Activated CD4-positive, alpha-beta memory T cell treated with anti-CD3 and anti-CD28 coated beads, Interleukin-2, amount 10 ng/mL, durations not matched to agents 7 days and 5 days (primary cell): ENCODE data around the gene ANXA2R. TPM values are rescaled to one million over a fixed set of nuclear protein-coding genes. Genes with fewer than 3 reads are reported as not detected.

Experiments
- CTCF ChIA-PET: fragments of 350-600 bp; sonication (Branson Sonifier 250); formaldehyde crosslinking; loops from one replicate; lab custom pipeline; 2021; ENCODE audit warnings: antibody characterized with exemption, inconsistent platforms; lab: Charles Lee
- POLR2A ChIA-PET: fragments of 350-600 bp; sonication (Branson Sonifier 250); formaldehyde crosslinking; loops from one replicate; lab custom pipeline; 2021; ENCODE audit warnings: antibody characterized with exemption; lab: Charles Lee
- DNase-seq: peaks from one replicate; pipeline ENCODE4 v3.0.0-alpha.2; 2020
- H3K27ac Mint-ChIP-seq: one replicate; pipeline ENCODE4 v1.8.0; 2021; ENCODE audit warnings: mild to moderate bottlenecking, mixed read lengths
- H3K27me3 Mint-ChIP-seq: one replicate; pipeline ENCODE4 v1.8.0; 2021; ENCODE audit warnings: mixed read lengths
- H3K36me3 Mint-ChIP-seq: one replicate; pipeline ENCODE4 v1.8.0; 2021; ENCODE audit warnings: low read depth, mixed read lengths
- H3K4me1 Mint-ChIP-seq: one replicate; pipeline ENCODE4 v1.8.0; 2021; ENCODE audit warnings: mixed read lengths
- H3K4me3 Mint-ChIP-seq: one replicate; pipeline ENCODE4 v1.8.0; 2021; ENCODE audit warnings: mild to moderate bottlenecking, mixed read lengths
- H3K9me3 Mint-ChIP-seq: one replicate; pipeline ENCODE4 v1.8.0; 2021; ENCODE audit warnings: mixed read lengths
- total RNA-seq, 2 experiments: library from RNA; stranded (reverse); gene quantifications; one replicate each; pipeline ENCODE4 v1.2.3, GENCODE V29; 2021

The ANXA2R gene
- total RNA-seq, 2 experiments from 2014 or later: 25.1 to 28.3 TPM

GRCh38 chr5:43049236-43049635 is 9.1 kb upstream of the ANXA2R start:
- H3K27me3 Mint-ChIP-seq: no peaks in the 10 kb centered on the region
- CTCF ChIA-PET: interaction anchor here (1.2 kb wide), 1 partner anchor 140 kb away, joined by 4 read pairs; no protein-coding TSS in a partner anchor
- peaks cover 7% of the 10 kb centered on the region for H3K9me3 Mint-ChIP-seq

GRCh38 chr5:43046474-43046873 is 6.4 kb upstream of the ANXA2R start:
- ChIA-PET CTCF (interaction anchor here (0.6 to 3.1 kb wide), 4 partner anchors 18 to 342 kb away, joined by 3 to 12 read pairs (median 3); no protein-coding TSS in a partner anchor), POLR2A (interaction anchor here (0.6 to 2.4 kb wide), 4 partner anchors 15 to 67 kb away, joined by 4 to 9 read pairs (median 8); no protein-coding TSS in a partner anchor)
- Mint-ChIP-seq H3K9me3 (no peaks in the 10 kb centered on the region), H3K27ac (no peak overlapping the region), H3K4me3 (no peak overlapping the region), H3K4me1 (peaks cover 27% of the 10 kb centered on the region), H3K27me3 (no peaks in the 10 kb centered on the region), H3K36me3 (peaks cover 26% of the 10 kb centered on the region)
- DNase-seq: no peak

More at GRCh38 chr5:43049236-43049635, 9.1 kb upstream of the ANXA2R start:
- DNase-seq: no peak
- H3K27ac Mint-ChIP-seq: no peak overlapping the region
- POLR2A ChIA-PET: interaction anchor here (3.4 kb wide), 1 partner anchor 16 kb away, joined by 26 read pairs; no protein-coding TSS in a partner anchor
- H3K4me3 Mint-ChIP-seq: no peak overlapping the region
- H3K36me3 Mint-ChIP-seq: peaks cover 34% of the 10 kb centered on the region
- peaks cover 20% of the 10 kb centered on the region for H3K4me1 Mint-ChIP-seq

GRCh38 chr5:43045236-43045635 is 5.1 kb upstream of the ANXA2R start:
- Mint-ChIP-seq H3K4me3 (no peak overlapping the region), H3K4me1 (peaks cover 27% of the 10 kb centered on the region), H3K27ac (no peak overlapping the region), H3K36me3 (peaks cover 23% of the 10 kb centered on the region), H3K27me3 (no peaks in the 10 kb centered on the region), H3K9me3 (no peaks in the 10 kb centered on the region)
- DNase-seq: no peak
- ChIA-PET POLR2A (interaction anchor here (2.3 to 10.2 kb wide), 4 partner anchors 17 to 94 kb away, joined by 7 to 310 read pairs (median 8); no protein-coding TSS in a partner anchor), CTCF (interaction anchor here (0.9 to 3.1 kb wide), 3 partner anchors 19 to 344 kb away, joined by 3 to 12 read pairs (median 3); partner anchors contain the start of gene ZNF131)

- ChIA-PET POLR2A (interaction anchor here (2.4 to 10.2 kb wide), 3 partner anchors 17 to 94 kb away, joined by 9 to 614 read pairs (median 310); no protein-coding TSS in a partner anchor), CTCF (interaction anchor here (0.6 to 4.4 kb wide), 4 partner anchors 16 to 136 kb away, joined by 3 to 100 read pairs (median 40); no protein-coding TSS in a partner anchor)
- H3K4me3 Mint-ChIP-seq: no peak overlapping the region
Observed at GRCh38 chr5:43044181-43044914, 4.2 kb upstream of the ANXA2R start.

GRCh38 chr5:43043400-43043756 is 3.3 kb upstream of the ANXA2R start:
- Mint-ChIP-seq H3K27ac (peak overlapping the region; percentile 99), H3K4me1 (peaks cover 26% of the 10 kb centered on the region), H3K36me3 (peaks cover 37% of the 10 kb centered on the region), H3K9me3 (no peaks in the 10 kb centered on the region), H3K27me3 (no peaks in the 10 kb centered on the region), H3K4me3 (peak overlapping the region; percentile 97)
- no peak for DNase-seq
- ChIA-PET POLR2A (interaction anchor here (1.3 to 10.2 kb wide), 12 partner anchors 11 to 471 kb away, joined by 5 to 753 read pairs (median 110); partner anchors contain the start of genes C5orf34, HMGCS1, TMEM267 and ZNF131), CTCF (interaction anchor here (0.6 to 4.4 kb wide), 9 partner anchors 17 to 1139 kb away, joined by 3 to 100 read pairs (median 30); partner anchors contain the start of gene TMEM267)

More at GRCh38 chr5:43044181-43044914, 4.2 kb upstream of the ANXA2R start:
- peaks cover 27% of the 10 kb centered on the region for H3K4me1 Mint-ChIP-seq
- H3K27ac Mint-ChIP-seq: no peak overlapping the region
- no peak for DNase-seq
- peaks cover 30% of the 10 kb centered on the region for H3K36me3 Mint-ChIP-seq
- H3K27me3 Mint-ChIP-seq: no peaks in the 10 kb centered on the region
- H3K9me3 Mint-ChIP-seq: no peaks in the 10 kb centered on the region

GRCh38 chr5:43042626-43043399 is 2.7 kb upstream of the ANXA2R start:
- H3K4me3 Mint-ChIP-seq: peak overlapping the region; percentile 97
- POLR2A ChIA-PET: interaction anchor here (0.5 to 10.2 kb wide), 23 partner anchors 12 to 1174 kb away, joined by 3 to 753 read pairs (median 11); partner anchors contain the start of genes C5orf34, HMGCS1, TMEM267 and ZNF131
- peaks cover 40% of the 10 kb centered on the region for H3K36me3 Mint-ChIP-seq
- peaks cover 28% of the 10 kb centered on the region for H3K4me1 Mint-ChIP-seq
- H3K9me3 Mint-ChIP-seq: no peaks in the 10 kb centered on the region
- H3K27me3 Mint-ChIP-seq: no peaks in the 10 kb centered on the region
- CTCF ChIA-PET: interaction anchor here (0.6 to 4.4 kb wide), 10 partner anchors 23 to 1138 kb away, joined by 3 to 100 read pairs (median 31); partner anchors contain the start of genes TMEM267 and ZNF131
- DNase-seq: peak; percentile 83
- H3K27ac Mint-ChIP-seq: peak overlapping the region; percentile 99

GRCh38 chr5:43042176-43042625 is 2.1 kb upstream of the ANXA2R start:
- H3K27me3 Mint-ChIP-seq: no peaks in the 10 kb centered on the region
- peaks cover 43% of the 10 kb centered on the region for H3K36me3 Mint-ChIP-seq
- H3K4me3 Mint-ChIP-seq: peak overlapping the region; percentile 97
- H3K27ac Mint-ChIP-seq: peak overlapping the region; percentile 99
- peak; percentile 90 for DNase-seq
- CTCF ChIA-PET: interaction anchor here (0.6 to 4.4 kb wide), 14 partner anchors 23 to 442 kb away, joined by 3 to 100 read pairs (median 20); partner anchors contain the start of genes HMGCS1, TMEM267 and ZNF131
- POLR2A ChIA-PET: interaction anchor here (0.7 to 10.2 kb wide), 28 partner anchors 12 to 1177 kb away, joined by 3 to 753 read pairs (median 8); partner anchors contain the start of genes C5orf34, HMGCS1, TMEM267 and ZNF131
- no peaks in the 10 kb centered on the region for H3K9me3 Mint-ChIP-seq
- peaks cover 32% of the 10 kb centered on the region for H3K4me1 Mint-ChIP-seq

GRCh38 chr5:43041669-43042175 is 1.6 kb upstream of the ANXA2R start:
- Mint-ChIP-seq H3K4me3 (peak overlapping the region; percentile 97), H3K36me3 (peaks cover 43% of the 10 kb centered on the region), H3K27me3 (no peaks in the 10 kb centered on the region), H3K4me1 (peaks cover 37% of the 10 kb centered on the region), H3K27ac (peak overlapping the region; percentile 99), H3K9me3 (no peaks in the 10 kb centered on the region)
- ChIA-PET POLR2A (interaction anchor here (0.7 to 10.2 kb wide), 30 partner anchors 12 to 1176 kb away, joined by 3 to 753 read pairs (median 8); partner anchors contain the start of genes HMGCS1, TMEM267 and ZNF131), CTCF (interaction anchor here (0.6 to 4.4 kb wide), 20 partner anchors 13 to 561 kb away, joined by 3 to 100 read pairs (median 8); partner anchors contain the start of genes HMGCS1, NNT, TMEM267 and ZNF131)
- no peak for DNase-seq

GRCh38 chr5:43041110-43041668 is 1.1 kb upstream of the ANXA2R start:
- H3K4me3 Mint-ChIP-seq: peak overlapping the region; percentile 97
- peak overlapping the region; percentile 99 for H3K27ac Mint-ChIP-seq
- POLR2A ChIA-PET: interaction anchor here (0.6 to 10.2 kb wide), 30 partner anchors 11 to 1176 kb away, joined by 3 to 753 read pairs (median 8); partner anchors contain the start of genes HMGCS1, TMEM267 and ZNF131
- H3K9me3 Mint-ChIP-seq: no peaks in the 10 kb centered on the region
- H3K27me3 Mint-ChIP-seq: no peaks in the 10 kb centered on the region
- DNase-seq: peak; percentile 57
- H3K36me3 Mint-ChIP-seq: peaks cover 40% of the 10 kb centered on the region
- CTCF ChIA-PET: interaction anchor here (0.7 to 4.4 kb wide), 21 partner anchors 13 to 561 kb away, joined by 3 to 100 read pairs (median 7); partner anchors contain the start of genes HMGCS1, NNT, TMEM267 and ZNF131
- H3K4me1 Mint-ChIP-seq: peaks cover 38% of the 10 kb centered on the region

GRCh38 chr5:43039471-43040286 is 440 bp downstream of the ANXA2R start:
- Mint-ChIP-seq H3K27ac (peak overlapping the region; percentile 99), H3K4me1 (peaks cover 42% of the 10 kb centered on the region), H3K4me3 (peak overlapping the region; percentile 97), H3K36me3 (peaks cover 36% of the 10 kb centered on the region), H3K27me3 (no peaks in the 10 kb centered on the region), H3K9me3 (no peaks in the 10 kb centered on the region)
- CTCF ChIA-PET: interaction anchor here (0.6 to 4.5 kb wide), 12 partner anchors 11 to 131 kb away, joined by 3 to 97 read pairs (median 9); no protein-coding TSS in a partner anchor
- POLR2A ChIA-PET: interaction anchor here (0.6 to 10.2 kb wide), 16 partner anchors 12 to 564 kb away, joined by 3 to 753 read pairs (median 24); partner anchors contain the start of genes HMGCS1, TMEM267 and ZNF131
- DNase-seq: peak; percentile 71
